Measurements from ENCODE around the gene FGF22. TPM values are rescaled to one million over a fixed set of nuclear protein-coding genes. Genes with fewer than 3 reads are reported as not detected.

Gene FGF22
- total RNA-seq, 2 experiments from 2014 or later, result 0.48 TPM; not detected in 1

DNA sequence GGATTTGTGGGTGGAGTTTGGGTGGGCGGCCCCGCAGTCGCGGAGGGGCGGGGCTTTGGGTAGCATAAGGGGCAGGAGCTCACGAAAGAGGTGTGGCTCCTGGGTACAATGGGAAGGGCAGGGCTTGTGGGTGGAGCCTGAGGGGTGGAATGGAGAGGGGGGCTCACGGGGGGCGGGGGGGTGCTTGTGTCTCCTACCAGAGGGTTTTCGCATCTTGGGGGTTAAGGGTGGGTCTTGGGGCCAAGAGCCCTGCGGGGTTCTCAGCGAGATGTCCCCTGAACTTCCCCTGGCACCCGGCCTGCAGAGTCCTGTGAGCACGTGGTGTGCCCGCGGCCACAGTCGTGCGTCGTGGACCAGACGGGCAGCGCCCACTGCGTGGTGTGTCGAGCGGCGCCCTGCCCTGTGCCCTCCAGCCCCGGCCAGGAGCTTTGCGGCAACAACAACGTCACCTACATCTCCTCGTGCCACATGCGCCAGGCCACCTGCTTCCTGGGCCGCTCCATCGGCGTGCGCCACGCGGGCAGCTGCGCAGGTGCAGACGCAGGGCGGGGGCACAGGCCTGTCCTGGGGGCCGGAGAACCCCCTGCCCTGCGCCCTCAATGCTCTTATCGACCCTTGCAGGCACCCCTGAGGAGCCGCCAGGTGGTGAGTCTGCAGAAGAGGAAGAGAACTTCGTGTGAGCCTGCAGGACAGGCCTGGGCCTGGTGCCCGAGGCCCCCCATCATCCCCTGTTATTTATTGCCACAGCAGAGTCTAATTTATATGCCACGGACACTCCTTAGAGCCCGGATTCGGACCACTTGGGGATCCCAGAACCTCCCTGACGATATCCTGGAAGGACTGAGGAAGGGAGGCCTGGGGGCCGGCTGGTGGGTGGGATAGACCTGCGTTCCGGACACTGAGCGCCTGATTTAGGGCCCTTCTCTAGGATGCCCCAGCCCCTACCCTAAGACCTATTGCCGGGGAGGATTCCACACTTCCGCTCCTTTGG lies 41.6 kb downstream of the FGF22 start:
- H3K4me2 ChIP-seq (ENCODE audit: low read length), result peak overlapping the region; percentile 85
- H3K36me3 ChIP-seq (ENCODE audit: insufficient read depth, low read length), result no peaks in the 10 kb centered on the region
- TF ChIP-seq, protein P1, sequence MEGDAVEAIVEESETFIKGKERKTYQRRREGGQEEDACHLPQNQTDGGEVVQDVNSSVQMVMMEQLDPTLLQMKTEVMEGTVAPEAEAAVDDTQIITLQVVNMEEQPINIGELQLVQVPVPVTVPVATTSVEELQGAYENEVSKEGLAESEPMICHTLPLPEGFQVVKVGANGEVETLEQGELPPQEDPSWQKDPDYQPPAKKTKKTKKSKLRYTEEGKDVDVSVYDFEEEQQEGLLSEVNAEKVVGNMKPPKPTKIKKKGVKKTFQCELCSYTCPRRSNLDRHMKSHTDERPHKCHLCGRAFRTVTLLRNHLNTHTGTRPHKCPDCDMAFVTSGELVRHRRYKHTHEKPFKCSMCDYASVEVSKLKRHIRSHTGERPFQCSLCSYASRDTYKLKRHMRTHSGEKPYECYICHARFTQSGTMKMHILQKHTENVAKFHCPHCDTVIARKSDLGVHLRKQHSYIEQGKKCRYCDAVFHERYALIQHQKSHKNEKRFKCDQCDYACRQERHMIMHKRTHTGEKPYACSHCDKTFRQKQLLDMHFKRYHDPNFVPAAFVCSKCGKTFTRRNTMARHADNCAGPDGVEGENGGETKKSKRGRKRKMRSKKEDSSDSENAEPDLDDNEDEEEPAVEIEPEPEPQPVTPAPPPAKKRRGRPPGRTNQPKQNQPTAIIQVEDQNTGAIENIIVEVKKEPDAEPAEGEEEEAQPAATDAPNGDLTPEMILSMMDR (conservative IDR thresholded peaks at IDR 0.05; ENCODE audit: low read length), result no peak
- no peak for TF ChIP-seq EZH2phosphoT487 (IDR thresholded peaks at IDR 0.05; ENCODE audit: borderline replicate concordance, low read depth, low read length)
- H3K79me2 ChIP-seq (ENCODE audit: insufficient read depth, low read depth, low read length), result no peaks in the 10 kb centered on the region
- no peaks in the 10 kb centered on the region; the same call in 1 of the 2 replicates for H4K20me1 ChIP-seq (ENCODE audit: insufficient read depth, low read length)
- H3K4me1 ChIP-seq (ENCODE audit: insufficient read depth, low read length, poor library complexity, severe bottlenecking), result peaks cover 10% of the 10 kb centered on the region
- peak overlapping the region; percentile 65 for H3K27ac ChIP-seq (ENCODE audit: low read depth, low read length, poor library complexity, severe bottlenecking)
- H3K9me3 ChIP-seq (ENCODE audit: low read length), result no peaks in the 10 kb centered on the region
- BruUV-seq (replicated peaks), result no TSS peak
- POLR2A ChIA-PET, result interaction anchor here (1.2 kb wide), 1 partner anchor 22 kb away, joined by 4 read pairs; no protein-coding TSS in a partner anchor
- CTCF ChIA-PET (ENCODE audit: unreplicated experiment), result no interaction called here
- peak overlapping the region; percentile 67 for H3K4me3 ChIP-seq (ENCODE audit: low read depth, low read length, poor library complexity, severe bottlenecking)
- H2AFZ ChIP-seq (ENCODE audit: low read length), result peak overlapping the region; percentile 87
- H3K9me2 ChIP-seq (ENCODE audit: insufficient read depth, low read length), result no peaks in the 10 kb centered on the region
- intact Hi-C loops (cut with micrococcal nuclease; ENCODE audit: unreplicated experiment), result loop anchor here (2.0 to 5.0 kb wide), 2 partner anchors 21 to 51 kb away; no protein-coding TSS in a partner anchor
- peak; percentile 93 for DNase-seq (ENCODE audit: low spot score)

- CTCF ChIA-PET (ENCODE audit: unreplicated experiment), result no interaction called here
- Histone ChIP-seq H3K79me2 (ENCODE audit: insufficient read depth, low read depth, low read length) (no peaks in the 10 kb centered on the region), H3K27ac (ENCODE audit: low read depth, low read length, poor library complexity, severe bottlenecking) (no peak overlapping the region), H3K4me2 (ENCODE audit: low read length) (no peak overlapping the region), H3K9me3 (ENCODE audit: low read length) (no peaks in the 10 kb centered on the region), H3K4me3 (ENCODE audit: low read depth, low read length, poor library complexity, severe bottlenecking) (no peak overlapping the region), H4K20me1 (ENCODE audit: insufficient read depth, low read length) (no peaks in the 10 kb centered on the region; the same call in 1 of the 2 replicates), H3K4me1 (ENCODE audit: insufficient read depth, low read length, poor library complexity, severe bottlenecking) (peaks cover 10% of the 10 kb centered on the region), H2AFZ (ENCODE audit: low read length) (no peak overlapping the region), H3K9me2 (ENCODE audit: insufficient read depth, low read length) (no peaks in the 10 kb centered on the region), H3K36me3 (ENCODE audit: insufficient read depth, low read length) (no peaks in the 10 kb centered on the region)
- POLR2A ChIA-PET, result no interaction called here
- intact Hi-C loops (cut with micrococcal nuclease; ENCODE audit: unreplicated experiment), result loop anchor here (5.0 kb wide), 1 partner anchor 50 kb away; no protein-coding TSS in a partner anchor
- no TSS peak for BruUV-seq (replicated peaks)
- no peak for TF ChIP-seq EZH2phosphoT487 (IDR thresholded peaks at IDR 0.05; ENCODE audit: borderline replicate concordance, low read depth, low read length)
- TF ChIP-seq, protein P1 (conservative IDR thresholded peaks at IDR 0.05; ENCODE audit: low read length), result no peak
- DNase-seq (ENCODE audit: low spot score), result no peak
Observed at GRCh38 chr19:682678-683320, 43.1 kb downstream of the FGF22 start.

Data from OCI-LY7 (cell line).